PC-3 (cell line): Measurements from ENCODE around the gene CLNK. TPM values are rescaled to one million over a fixed set of nuclear protein-coding genes. Genes with fewer than 3 reads are reported as not detected.

Source experiments
- ATAC-seq: fragments of 200-7000 bp; cut with Tn5 transposase; 2 replicates; pipeline ENCODE4 v1.9.1; 2020; ENCODE audit warnings: mild to moderate bottlenecking, moderate library complexity
- BruUV-seq: library from RNA; stranded (reverse); fragments of 400-500 nt; replicated peaks from 2 replicates; lab custom pipeline; 2021; lab: Mats Ljungman, UMichigan
- CTCF ChIA-PET: fragments of 300-600 bp; sonication (Branson Sonifier 250); formaldehyde crosslinking; loops from one replicate; lab custom pipeline; 2022; ENCODE audit warnings: antibody characterized with exemption; lab: Charles Lee
- POLR2A ChIA-PET: fragments of 300-600 bp; sonication (Branson Sonifier 250); formaldehyde crosslinking; loops from one replicate; lab custom pipeline; 2022; ENCODE audit warnings: antibody characterized with exemption; ENCODE audit not compliant: unreplicated experiment; lab: Charles Lee
- DNase-seq: peaks from one replicate; pipeline ENCODE4 v3.0.0-alpha.2; 2015
- H2AFZ ChIP-seq: fragments of 300-600 bp; sonication (generic); 2 replicates; pipeline ENCODE4 v1.6.0; 2016; ENCODE audit warnings: antibody characterized with exemption, low read length
- H3F3A ChIP-seq: fragments of 300-600 bp; sonication (generic); one replicate; pipeline ENCODE4 v1.6.0; 2017; ENCODE audit warnings: antibody characterized with exemption, low read length, control low read depth, mild to moderate bottlenecking; ENCODE audit not compliant: unreplicated experiment
- H3K27ac ChIP-seq: fragments of 300-600 bp; sonication (generic); 2 replicates; pipeline ENCODE4 v1.5.1; 2016; ENCODE audit warnings: mild to moderate bottlenecking, low read length
- H3K27me3 ChIP-seq: fragments of 300-600 bp; sonication (generic); 2 replicates; pipeline ENCODE4 v1.6.1; 2016; ENCODE audit warnings: low read length, mixed read lengths
- H3K36me3 ChIP-seq: fragments of 300-600 bp; sonication (generic); 2 replicates; pipeline ENCODE4 v1.6.1; 2016; ENCODE audit warnings: low read depth, mixed run types, low read length, mixed read lengths
- H3K4me1 ChIP-seq: fragments of 300-600 bp; sonication (generic); 2 replicates; pipeline ENCODE4 v1.5.1; 2016; ENCODE audit warnings: low read length; ENCODE audit not compliant: insufficient read depth
- H3K4me2 ChIP-seq: fragments of 300-600 bp; sonication (generic); 2 replicates; pipeline ENCODE4 v1.6.0; 2016; ENCODE audit warnings: low read length
- H3K4me3 ChIP-seq: fragments of 300-600 bp; sonication (generic); 2 replicates; pipeline ENCODE4 v1.5.1; 2016; ENCODE audit warnings: mild to moderate bottlenecking, low read length, mixed read lengths
- H3K79me2 ChIP-seq: fragments of 300-600 bp; sonication (generic); 2 replicates; pipeline ENCODE4 v1.6.1; 2017; ENCODE audit warnings: low read length, mixed read lengths
- H3K9ac ChIP-seq: fragments of 300-600 bp; sonication (generic); 2 replicates; pipeline ENCODE4 v1.6.0; 2016; ENCODE audit warnings: mild to moderate bottlenecking, low read length
- H3K9me2 ChIP-seq: fragments of 300-600 bp; sonication (generic); replicated peaks from 2 replicates; pipeline ENCODE4 v1.6.1; 2016; ENCODE audit warnings: mixed run types, low read length, mixed read lengths
- H3K9me3 ChIP-seq: fragments of 300-600 bp; sonication (generic); 2 replicates; pipeline ENCODE4 v1.6.1; 2016; ENCODE audit warnings: low read length, mixed read lengths
- H4K20me1 ChIP-seq: fragments of 300-600 bp; sonication (generic); 2 replicates; pipeline ENCODE4 v1.6.1; 2016; ENCODE audit warnings: low read length, mixed read lengths
- EZH2 ChIP-seq: fragments of 300-600 bp; sonication (generic); IDR thresholded peaks from one replicate; pipeline ENCODE4 v1.6.1; 2017; ENCODE audit warnings: antibody characterized with exemption, mild to moderate bottlenecking, low read length; ENCODE audit not compliant: unreplicated experiment
- EZH2phosphoT487 ChIP-seq: fragments of 300-600 bp; sonication (generic); IDR thresholded peaks from 2 replicates; pipeline ENCODE4 v1.6.1; 2018; ENCODE audit warnings: mild to moderate bottlenecking, antibody characterized with exemption, low read length, borderline replicate concordance
- intact Hi-C: fragments of 100-400 bp; cut with micrococcal nuclease; formaldehyde crosslinking; loops from 2 replicates; pipeline ENCODE4 v1.9.0; 2023
- total RNA-seq: library from RNA; depleted of rRNA; stranded (reverse); fragments of >200 nt; gene quantifications from 2 replicates; pipeline ENCODE4 v1.2.3, GENCODE V29; 2014
- TF ChIP-seq, protein P1 (sequence below): fragments of 300-600 bp; sonication (generic); conservative IDR thresholded peaks from 2 replicates; pipeline ENCODE4 v1.5.1; 2017; ENCODE audit warnings: antibody characterized with exemption, low read depth, mild to moderate bottlenecking, low read length

CLNK gene
- total RNA-seq, 1 experiment from 2014 or later: not detected

DNA sequence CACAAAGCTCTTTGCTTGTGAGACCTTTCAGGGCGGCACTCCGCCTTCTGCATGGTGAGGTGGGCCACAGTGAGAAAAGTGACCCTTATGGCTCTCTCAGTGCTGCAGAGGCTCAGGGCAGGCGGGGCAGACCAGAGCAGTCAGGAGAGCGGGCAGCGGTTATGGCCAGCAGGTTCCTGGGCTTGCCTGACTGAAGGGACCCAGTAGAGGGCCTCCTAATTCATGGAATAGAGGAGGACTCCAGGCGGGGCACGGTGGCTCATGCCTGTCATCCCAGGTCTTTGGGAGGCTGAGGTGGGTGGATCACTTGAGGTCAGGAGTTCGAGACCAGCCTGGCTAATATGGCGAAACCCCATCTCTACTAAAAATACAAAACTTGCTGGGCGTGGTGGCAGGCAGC, 91.4 kb downstream of the CLNK start:
- Histone ChIP-seq H3K27ac (no peak overlapping the region), H2AFZ (no peak overlapping the region), H3K4me2 (no peak overlapping the region), H3F3A (no peaks in the 10 kb centered on the region), H3K9me2 (no peaks in the 10 kb centered on the region), H3K9me3 (no peaks in the 10 kb centered on the region), H4K20me1 (no peaks in the 10 kb centered on the region), H3K27me3 (no peaks in the 10 kb centered on the region), H3K79me2 (no peaks in the 10 kb centered on the region), H3K9ac (no peak overlapping the region), H3K4me1 (peaks cover 4% of the 10 kb centered on the region; the same call in 1 of the 2 replicates), H3K36me3 (no peaks in the 10 kb centered on the region), H3K4me3 (no peak overlapping the region)
- DNase-seq: peak; percentile 5
- ChIA-PET POLR2A (no interaction called here), CTCF (no interaction called here)
- intact Hi-C loops: no loop called here
- peak; percentile 33; the same call in 1 of the 2 replicates for ATAC-seq
- TF ChIP-seq EZH2phosphoT487 (no peak), EZH2 (no peak)
- TF ChIP-seq, protein P1, sequence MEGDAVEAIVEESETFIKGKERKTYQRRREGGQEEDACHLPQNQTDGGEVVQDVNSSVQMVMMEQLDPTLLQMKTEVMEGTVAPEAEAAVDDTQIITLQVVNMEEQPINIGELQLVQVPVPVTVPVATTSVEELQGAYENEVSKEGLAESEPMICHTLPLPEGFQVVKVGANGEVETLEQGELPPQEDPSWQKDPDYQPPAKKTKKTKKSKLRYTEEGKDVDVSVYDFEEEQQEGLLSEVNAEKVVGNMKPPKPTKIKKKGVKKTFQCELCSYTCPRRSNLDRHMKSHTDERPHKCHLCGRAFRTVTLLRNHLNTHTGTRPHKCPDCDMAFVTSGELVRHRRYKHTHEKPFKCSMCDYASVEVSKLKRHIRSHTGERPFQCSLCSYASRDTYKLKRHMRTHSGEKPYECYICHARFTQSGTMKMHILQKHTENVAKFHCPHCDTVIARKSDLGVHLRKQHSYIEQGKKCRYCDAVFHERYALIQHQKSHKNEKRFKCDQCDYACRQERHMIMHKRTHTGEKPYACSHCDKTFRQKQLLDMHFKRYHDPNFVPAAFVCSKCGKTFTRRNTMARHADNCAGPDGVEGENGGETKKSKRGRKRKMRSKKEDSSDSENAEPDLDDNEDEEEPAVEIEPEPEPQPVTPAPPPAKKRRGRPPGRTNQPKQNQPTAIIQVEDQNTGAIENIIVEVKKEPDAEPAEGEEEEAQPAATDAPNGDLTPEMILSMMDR: no peak
- BruUV-seq: no TSS peak

DNA sequence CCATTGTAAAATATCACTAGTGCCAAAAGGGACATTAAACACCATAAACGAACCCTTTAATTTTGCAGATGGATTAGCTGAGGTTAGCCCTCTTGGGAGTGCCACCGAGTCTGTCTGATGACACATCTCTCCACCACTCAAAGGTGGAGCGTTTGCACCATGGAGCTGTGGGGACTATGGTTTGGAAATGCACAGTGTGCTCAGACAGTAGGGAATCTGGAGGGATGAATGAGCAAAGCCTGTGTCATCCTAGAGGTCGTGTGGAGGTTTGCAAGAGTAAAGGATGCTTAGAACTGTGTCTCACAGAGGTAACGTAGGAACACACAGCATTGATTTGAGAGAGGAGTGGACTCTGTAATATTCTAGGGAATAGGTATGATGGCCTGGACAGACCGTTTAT, 93.7 kb downstream of the CLNK start:
- BruUV-seq: no TSS peak
- H3K9me2 ChIP-seq: no peaks in the 10 kb centered on the region
- H3K9me3 ChIP-seq: no peaks in the 10 kb centered on the region
- H3K36me3 ChIP-seq: no peaks in the 10 kb centered on the region
- peaks cover 4% of the 10 kb centered on the region; the same call in 1 of the 2 replicates for H3K4me1 ChIP-seq
- H3K27ac ChIP-seq: no peak overlapping the region
- H3K27me3 ChIP-seq: no peaks in the 10 kb centered on the region
- no peaks in the 10 kb centered on the region for H3F3A ChIP-seq
- no peak overlapping the region for H2AFZ ChIP-seq
- no peak overlapping the region for H3K4me2 ChIP-seq
- intact Hi-C loops: no loop called here
- no peaks in the 10 kb centered on the region for H3K79me2 ChIP-seq
- POLR2A ChIA-PET: no interaction called here
- CTCF ChIA-PET: no interaction called here
- no peak overlapping the region for H3K9ac ChIP-seq
- H4K20me1 ChIP-seq: no peaks in the 10 kb centered on the region
- no peak overlapping the region for H3K4me3 ChIP-seq
- ATAC-seq (peak; percentile 15; the same call in 1 of the 2 replicates), DNase-seq (peak; percentile 62)
- TF ChIP-seq EZH2: no peak
- TF ChIP-seq, protein P1: 0 out of 2 replicates have a peak, but pooled peaks have one; percentile 13
- TF ChIP-seq EZH2phosphoT487: no peak

DNA sequence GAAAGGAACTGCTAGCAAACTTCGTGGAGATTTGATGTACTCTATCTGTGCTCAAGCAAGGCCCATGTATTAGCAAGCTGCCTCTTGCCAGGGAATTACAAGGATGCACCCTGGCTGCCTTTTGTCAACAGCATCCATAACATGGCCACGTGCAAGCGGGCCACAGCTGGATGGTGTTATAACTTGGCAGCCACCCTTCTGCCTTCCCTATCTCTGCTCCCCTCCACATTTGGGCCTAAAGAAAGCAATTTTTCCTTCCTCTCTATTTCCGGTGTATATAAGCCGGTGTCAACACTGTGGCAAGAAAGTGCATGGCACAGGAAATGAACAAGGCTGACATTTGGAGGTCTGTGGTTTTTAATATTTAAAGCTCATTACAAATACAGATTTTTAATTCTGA, 94.8 kb downstream of the CLNK start:
- no TSS peak for BruUV-seq
- Histone ChIP-seq H3K4me3 (no peak overlapping the region), H3K79me2 (no peaks in the 10 kb centered on the region), H3K9me2 (no peaks in the 10 kb centered on the region), H3F3A (no peaks in the 10 kb centered on the region), H2AFZ (no peak overlapping the region), H3K27ac (no peak overlapping the region), H3K27me3 (no peaks in the 10 kb centered on the region), H3K4me2 (no peak overlapping the region), H3K36me3 (no peaks in the 10 kb centered on the region), H4K20me1 (no peaks in the 10 kb centered on the region), H3K9me3 (no peaks in the 10 kb centered on the region), H3K9ac (no peak overlapping the region), H3K4me1 (peaks cover 4% of the 10 kb centered on the region; the same call in 1 of the 2 replicates)
- no peak for ATAC-seq
- POLR2A ChIA-PET: no interaction called here
- no peak for DNase-seq
- intact Hi-C loops: loop anchor here (10.0 kb wide), 2 partner anchors 1035 to 1365 kb away; no protein-coding TSS in a partner anchor
- TF ChIP-seq EZH2phosphoT487 (no peak), EZH2 (no peak)
- TF ChIP-seq, protein P1: no peak
- CTCF ChIA-PET: no interaction called here
